Esophagus squamous epithelium (tissue), 5 donors: Measurements from ENCODE around the gene PTPRN2. TPM values are rescaled to one million over a fixed set of nuclear protein-coding genes. Genes with fewer than 3 reads are reported as not detected.

ENCODE experiments used
- DNase-seq: peaks from one replicate; lab custom pipeline; 2025; lab: John Stamatoyannopoulos, UW
- H3K27ac ChIP-seq, 4 donors: fragments of 200-600 bp; sonication (generic); one replicate each; pipeline ENCODE4 v1.5.1; 2016 to 2019; ENCODE audit warnings: mild to moderate bottlenecking in 1 of 4
- H3K27me3 ChIP-seq, 4 donors: fragments of 200-600 bp; sonication (generic); 1 replicate in 3 of 4; 2 replicates in 1 of 4; pipeline versions ENCODE4 v1.5.1 to v1.6.0; 2017 to 2021; ENCODE audit warnings: antibody characterized with exemption in 1 of 4
- H3K36me3 ChIP-seq, 3 donors: fragments of 200-600 bp; sonication (generic); one replicate each; pipeline ENCODE4 v1.5.1; 2016 to 2019
- H3K4me1 ChIP-seq, 3 donors: fragments of 200-600 bp; sonication (generic); one replicate each; pipeline ENCODE4 v1.5.1; 2017 to 2019
- H3K4me3 ChIP-seq, 4 donors: fragments of 200-600 bp; sonication (generic); 1 replicate in 3 of 4; 2 replicates in 1 of 4; pipeline ENCODE4 v1.5.1; 2016 to 2019; ENCODE audit warnings: mild to moderate bottlenecking in 2 of 4, moderate library complexity in 1 of 4
- H3K9me3 ChIP-seq, 3 donors: fragments of 200-600 bp; sonication (generic); one replicate each; pipeline ENCODE4 v1.5.1; 2016 to 2019
- POLR2A ChIP-seq, 4 donors: fragments of 450-650 bp; IDR thresholded peaks; one replicate each; pipeline ENCODE4 v1.6.1; 2017; ENCODE audit warnings: antibody characterized with exemption in 4 of 4, mild to moderate bottlenecking in 4 of 4, moderate library complexity in 3 of 4
- WGBS, 2 donors: methylation state at CpG; one replicate each; pipeline ENCODE4 v1.1.5; 2018; 5-methylcytosine and 5-hydroxymethylcytosine counted together
- intact Hi-C: fragments of 100-400 bp; cut with DNase I; formaldehyde crosslinking; loops from one replicate; pipeline ENCODE4 v1.15.0; 2022
- total RNA-seq, 4 donors: library from RNA; depleted of rRNA; stranded (reverse); fragments of >200 nt; gene quantifications; one replicate each; pipeline ENCODE4 v1.1.0, GENCODE V29; 2016
- TF ChIP-seq, protein P1 (sequence below), 6 experiments: fragments of 450-650 bp in 4 of 6; fragments of 200-600 bp in 2 of 6; sonication (generic) in 2 of 6; IDR thresholded peaks; one replicate each; pipeline ENCODE4 v1.5.1; 2016 to 2019; ENCODE audit warnings: antibody characterized with exemption in 6 of 6, mild to moderate bottlenecking in 4 of 6, moderate library complexity in 4 of 6
- donor health status: DM: yes; HTN: yes; CAD: no.

PTPRN2 gene
- total RNA-seq, 4 donors from 2014 or later, result 0.38 to 2.7 (median 1.0) TPM

GRCh38 chr7:158321936-158322615, 265.5 kb downstream of the PTPRN2 start:
- Histone ChIP-seq H3K36me3 (no peaks in the 10 kb centered on the region), H3K27me3 (peaks cover 0 to 13% (median 0%) of the 10 kb centered on the region in 4 donors), H3K4me1 (peaks cover 5 to 21% (median 6%) of the 10 kb centered on the region in 3 donors), H3K9me3 (no peaks in the 10 kb centered on the region), H3K27ac (no peak overlapping the region), H3K4me3 (no peak overlapping the region)
- intact Hi-C loops, result no loop called here
- no peak for TF ChIP-seq POLR2A (IDR thresholded peaks at IDR 0.05)
- TF ChIP-seq, protein P1, sequence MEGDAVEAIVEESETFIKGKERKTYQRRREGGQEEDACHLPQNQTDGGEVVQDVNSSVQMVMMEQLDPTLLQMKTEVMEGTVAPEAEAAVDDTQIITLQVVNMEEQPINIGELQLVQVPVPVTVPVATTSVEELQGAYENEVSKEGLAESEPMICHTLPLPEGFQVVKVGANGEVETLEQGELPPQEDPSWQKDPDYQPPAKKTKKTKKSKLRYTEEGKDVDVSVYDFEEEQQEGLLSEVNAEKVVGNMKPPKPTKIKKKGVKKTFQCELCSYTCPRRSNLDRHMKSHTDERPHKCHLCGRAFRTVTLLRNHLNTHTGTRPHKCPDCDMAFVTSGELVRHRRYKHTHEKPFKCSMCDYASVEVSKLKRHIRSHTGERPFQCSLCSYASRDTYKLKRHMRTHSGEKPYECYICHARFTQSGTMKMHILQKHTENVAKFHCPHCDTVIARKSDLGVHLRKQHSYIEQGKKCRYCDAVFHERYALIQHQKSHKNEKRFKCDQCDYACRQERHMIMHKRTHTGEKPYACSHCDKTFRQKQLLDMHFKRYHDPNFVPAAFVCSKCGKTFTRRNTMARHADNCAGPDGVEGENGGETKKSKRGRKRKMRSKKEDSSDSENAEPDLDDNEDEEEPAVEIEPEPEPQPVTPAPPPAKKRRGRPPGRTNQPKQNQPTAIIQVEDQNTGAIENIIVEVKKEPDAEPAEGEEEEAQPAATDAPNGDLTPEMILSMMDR (IDR thresholded peaks at IDR 0.05), result no peak
- 75 to 86% methylated on average over 9 to 16 of the region's 29 CpGs for WGBS, 2 donors
- DNase-seq, result no peak

DNA sequence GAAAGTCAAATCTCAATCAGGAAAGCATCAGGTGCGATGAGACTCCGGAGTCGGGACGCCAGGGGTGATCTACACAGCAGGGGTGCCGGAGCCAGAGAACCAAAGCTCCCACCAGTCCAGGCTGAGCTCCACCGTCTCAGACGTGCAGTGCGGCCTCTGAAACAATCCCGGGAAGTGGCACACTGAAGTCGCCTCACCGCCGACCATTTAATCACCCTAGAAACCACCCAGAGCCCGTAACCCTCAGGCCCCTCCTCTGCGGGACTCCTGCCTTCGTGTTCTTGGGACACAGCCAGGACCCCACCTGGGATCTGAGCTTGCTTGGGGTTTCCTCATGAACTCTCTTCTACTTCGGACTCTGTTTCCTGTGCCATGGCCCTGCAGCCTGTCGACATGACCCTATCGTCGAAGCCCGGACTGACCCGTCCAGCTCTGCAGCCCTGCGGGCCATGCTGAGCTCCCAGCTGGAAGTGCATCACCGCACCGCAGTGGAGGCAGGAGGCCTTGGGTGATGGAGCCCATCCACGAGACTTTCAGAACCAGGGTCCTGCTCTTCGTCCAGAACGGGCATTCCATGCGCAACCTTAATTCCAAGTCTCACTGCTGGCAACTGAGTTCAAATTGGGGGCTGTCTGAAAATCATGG, 266.4 kb downstream of the PTPRN2 start:
- Histone ChIP-seq H3K36me3 (no peaks in the 10 kb centered on the region), H3K27ac (no peak overlapping the region)
- intact Hi-C loops, result no loop called here

DNA sequence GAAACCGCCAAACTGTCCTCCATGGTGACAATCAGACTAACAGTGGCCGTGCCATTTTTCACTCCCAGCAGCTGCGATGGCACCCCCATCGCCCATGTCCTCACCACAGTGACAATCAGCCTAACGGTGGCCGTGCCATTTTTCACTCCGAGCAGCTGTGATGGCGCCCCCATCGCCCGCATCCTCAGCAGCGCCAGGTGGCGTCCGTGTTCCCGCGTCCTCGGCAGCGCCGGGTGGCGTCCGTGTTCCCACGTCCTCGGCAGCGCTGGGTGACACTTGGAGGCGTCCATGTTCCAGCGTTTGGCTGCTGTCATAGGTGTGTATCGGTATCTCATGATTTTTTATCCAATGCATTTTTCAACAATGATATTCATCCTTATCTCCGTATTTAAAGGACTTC, 267.3 kb downstream of the PTPRN2 start:
- Histone ChIP-seq H3K4me3 (no peak overlapping the region), H3K4me1 (peaks cover 5 to 12% (median 6%) of the 10 kb centered on the region in 3 donors), H3K9me3 (no peaks in the 10 kb centered on the region), H3K27ac (no peak overlapping the region), H3K36me3 (no peaks in the 10 kb centered on the region), H3K27me3 (peaks cover 0 to 13% (median 0%) of the 10 kb centered on the region in 4 donors)
- intact Hi-C loops, result no loop called here
- WGBS, 2 donors, result 86 to 87% methylated on average over 25 to 26 of the region's 27 CpGs
- TF ChIP-seq POLR2A (IDR thresholded peaks at IDR 0.05), result no peak
- TF ChIP-seq, protein P1 (IDR thresholded peaks at IDR 0.05), result no peak
- no peak for DNase-seq

More for the DNA sequence above, 266.4 kb downstream of the PTPRN2 start:
- TF ChIP-seq POLR2A (IDR thresholded peaks at IDR 0.05), result no peak
- TF ChIP-seq, protein P1 (IDR thresholded peaks at IDR 0.05), result no peak
- no peak for DNase-seq
- 83 to 86% methylated on average over 19 to 24 of the region's 28 CpGs for WGBS, 2 donors
- Histone ChIP-seq H3K4me1 (peaks cover 5 to 20% (median 6%) of the 10 kb centered on the region in 3 donors), H3K27me3 (peaks cover 0 to 13% (median 0%) of the 10 kb centered on the region in 4 donors), H3K4me3 (no peak overlapping the region), H3K9me3 (no peaks in the 10 kb centered on the region)

- DNase-seq, result no peak
- Histone ChIP-seq H3K27ac (no peak overlapping the region), H3K4me3 (no peak overlapping the region), H3K27me3 (peaks cover 0 to 13% (median 0%) of the 10 kb centered on the region in 4 donors), H3K36me3 (no peaks in the 10 kb centered on the region), H3K4me1 (no peaks in the 10 kb centered on the region), H3K9me3 (no peaks in the 10 kb centered on the region)
- intact Hi-C loops, result no loop called here
- TF ChIP-seq POLR2A (IDR thresholded peaks at IDR 0.05), result no peak
- TF ChIP-seq, protein P1 (IDR thresholded peaks at IDR 0.05), result no peak
- WGBS, 2 donors, result 87 to 100% methylated on average over 2 to 10 of the region's 22 CpGs
Observed at GRCh38 chr7:158318511-158318913, 269.1 kb downstream of the PTPRN2 start.
